IMR-90 (cell line): ENCODE results near the gene CD209. TPM values are rescaled to one million over a fixed set of nuclear protein-coding genes. Genes with fewer than 3 reads are reported as not detected.

Experiments
- ATAC-seq: fragments of 200-7000 bp; cut with Tn5 transposase; 2 replicates; pipeline ENCODE4 v1.9.1; 2020; ENCODE audit warnings: low read depth, mild to moderate bottlenecking, moderate library complexity
- BruUV-seq: library from RNA; stranded (reverse); fragments of 400-500 nt; replicated peaks from 2 replicates; lab custom pipeline; 2021; lab: Mats Ljungman, UMichigan
- CTCF ChIA-PET: fragments of 300-600 bp; formaldehyde crosslinking; extraction: SDS; loops from one replicate; lab custom pipeline; 2021; ENCODE audit warnings: antibody characterized with exemption; lab: Yijun Ruan, JAX
- POLR2A ChIA-PET: fragments of 300-600 bp; sonication (Branson Sonifier 250); formaldehyde crosslinking; loops from one replicate; lab custom pipeline; 2022; ENCODE audit warnings: antibody characterized with exemption; ENCODE audit not compliant: unreplicated experiment; lab: Charles Lee
- DNase-seq: peaks from one replicate; pipeline ENCODE4 v3.0.0; 2013
- H2AFZ ChIP-seq: replicated peaks from 2 replicates; pipeline ENCODE3; 2013; ENCODE audit warnings: low read length, mild to moderate bottlenecking; ENCODE audit not compliant: poor library complexity
- H2AK5ac ChIP-seq: 2 replicates; pipeline ENCODE4 v1.6.1; 2013; ENCODE audit warnings: low read depth, low read length, inconsistent platforms
- H2AK9ac ChIP-seq: replicated peaks from 2 replicates; pipeline ENCODE3; 2013; ENCODE audit warnings: mild to moderate bottlenecking, low read depth, low read length, moderate library complexity; ENCODE audit not compliant: poor library complexity
- H2BK120ac ChIP-seq: 2 replicates; pipeline ENCODE4 v1.6.1; 2013; ENCODE audit warnings: low read depth, low read length, inconsistent platforms
- H2BK15ac ChIP-seq: 3 replicates; pipeline ENCODE4 v1.6.1; 2013; ENCODE audit warnings: low read depth, low read length, inconsistent platforms
- H2BK20ac ChIP-seq: 2 replicates; pipeline ENCODE4 v1.6.1; 2013; ENCODE audit warnings: low read depth, mild to moderate bottlenecking, inconsistent platforms, low read length, moderate library complexity
- H2BK5ac ChIP-seq: 2 replicates; pipeline ENCODE4 v1.6.1; 2013; ENCODE audit warnings: mild to moderate bottlenecking, low read depth, low read length, inconsistent platforms; ENCODE audit not compliant: poor library complexity, severe bottlenecking
- H3K14ac ChIP-seq: replicated peaks from 2 replicates; pipeline ENCODE4 v1.6.1; 2013; ENCODE audit warnings: low read depth, low read length, inconsistent platforms
- H3K18ac ChIP-seq: 2 replicates; pipeline ENCODE4 v1.6.1; 2013; ENCODE audit warnings: low read depth, low read length, control low read depth
- H3K23ac ChIP-seq: 2 replicates; pipeline ENCODE4 v1.6.1; 2013; ENCODE audit warnings: low read depth, low read length, inconsistent platforms
- H3K27ac ChIP-seq: 2 replicates; pipeline ENCODE4 v1.5.1; 2013; ENCODE audit warnings: mild to moderate bottlenecking, control low read depth, low read length; ENCODE audit not compliant: insufficient read depth
- H3K27me3 ChIP-seq: 2 replicates; pipeline ENCODE4 v1.6.1; 2013; ENCODE audit warnings: low read length; ENCODE audit not compliant: control insufficient read depth, insufficient read depth
- H3K36me3 ChIP-seq: 2 replicates; pipeline ENCODE4 v1.6.1; 2013; ENCODE audit warnings: low read length, mixed read lengths; ENCODE audit not compliant: control insufficient read depth, insufficient read depth
- H3K4ac ChIP-seq: 2 replicates; pipeline ENCODE4 v1.6.1; 2013; ENCODE audit warnings: low read depth, low read length, inconsistent platforms
- H3K4me1 ChIP-seq: 2 replicates; pipeline ENCODE4 v1.6.1; 2013; ENCODE audit warnings: low read length, mixed read lengths; ENCODE audit not compliant: control insufficient read depth, insufficient read depth
- H3K4me2 ChIP-seq: 2 replicates; pipeline ENCODE4 v1.6.1; 2013; ENCODE audit warnings: low read depth, mild to moderate bottlenecking, control low read depth, low read length, moderate library complexity
- H3K4me3 ChIP-seq: 2 replicates; pipeline ENCODE4 v1.5.1; 2013; ENCODE audit warnings: low read depth, mild to moderate bottlenecking, control low read depth, low read length, moderate library complexity; ENCODE audit not compliant: insufficient read depth
- H3K56ac ChIP-seq: 2 replicates; pipeline ENCODE4 v1.6.1; 2013; ENCODE audit warnings: low read length, inconsistent platforms; ENCODE audit not compliant: insufficient read depth; ENCODE audit errors: extremely low read depth
- H3K79me1 ChIP-seq, 2 experiments: 2 replicates each; pipeline ENCODE4 v1.6.1; 2013; ENCODE audit warnings: low read length in 2 of 2, inconsistent platforms in 1 of 2, low read depth in 1 of 2
- H3K9ac ChIP-seq: 2 replicates; pipeline ENCODE4 v1.6.1; 2013; ENCODE audit warnings: low read depth, low read length, control low read depth
- H3K9me1 ChIP-seq: 2 replicates; pipeline ENCODE4 v1.6.1; 2013; ENCODE audit warnings: low read length, inconsistent platforms; ENCODE audit not compliant: insufficient read depth
- H3K9me3 ChIP-seq: 2 replicates; pipeline ENCODE4 v1.6.1; 2013; ENCODE audit warnings: low read length; ENCODE audit not compliant: control insufficient read depth, insufficient read depth
- H4K20me1 ChIP-seq: 2 replicates; pipeline ENCODE4 v1.6.1; 2013; ENCODE audit warnings: low read length, inconsistent platforms; ENCODE audit not compliant: insufficient read depth
- H4K5ac ChIP-seq: 2 replicates; pipeline ENCODE4 v1.6.1; 2013; ENCODE audit warnings: mild to moderate bottlenecking, low read depth, low read length, control low read depth
- H4K8ac ChIP-seq, 2 experiments: 2 replicates each; pipeline ENCODE4 v1.6.1; 2013; ENCODE audit warnings: low read depth in 2 of 2, low read length in 2 of 2, control low read depth in 1 of 2, inconsistent platforms in 1 of 2
- H4K91ac ChIP-seq: 2 replicates; pipeline ENCODE4 v1.6.1; 2013; ENCODE audit warnings: low read depth, low read length, inconsistent platforms; ENCODE audit not compliant: insufficient read depth
- BHLHE40 ChIP-seq: fragments of 150-350 bp; IDR thresholded peaks from 2 replicates; pipeline ENCODE4 v1.6.1; 2016; ENCODE audit warnings: mild to moderate bottlenecking, low read depth, low read length
- CEBPB ChIP-seq: IDR thresholded peaks from 2 replicates; pipeline ENCODE4 v1.6.1; 2012; ENCODE audit warnings: low read depth, low read length, improper control_type of control experiment
- CHD1 ChIP-seq: IDR thresholded peaks from 2 replicates; pipeline ENCODE4 v1.6.1; 2012; ENCODE audit warnings: low read depth, low read length, improper control_type of control experiment
- CTCF ChIP-seq: conservative IDR thresholded peaks from 2 replicates; pipeline ENCODE4 v1.5.1; 2012; ENCODE audit warnings: mild to moderate bottlenecking, low read depth, low read length, improper control_type of control experiment
- ELK1 ChIP-seq: fragments of 150-350 bp; IDR thresholded peaks from 2 replicates; pipeline ENCODE4 v1.6.1; 2016; ENCODE audit warnings: low read depth, mild to moderate bottlenecking, low read length, moderate library complexity, borderline replicate concordance
- FOS ChIP-seq: fragments of 150-350 bp; IDR thresholded peaks from 2 replicates; pipeline ENCODE4 v1.6.1; 2016; ENCODE audit warnings: low read depth, low read length
- MAFK ChIP-seq: IDR thresholded peaks from 2 replicates; pipeline ENCODE4 v1.6.1; 2012; ENCODE audit warnings: low read depth, low read length, improper control_type of control experiment
- MAZ ChIP-seq: IDR thresholded peaks from 2 replicates; pipeline ENCODE4 v1.6.1; 2012; ENCODE audit warnings: low read depth, mild to moderate bottlenecking, low read length, improper control_type of control experiment, moderate library complexity, borderline replicate concordance
- MXI1 ChIP-seq: IDR thresholded peaks from 2 replicates; pipeline ENCODE4 v1.6.1; 2012; ENCODE audit warnings: low read depth, mild to moderate bottlenecking, low read length, moderate library complexity, borderline replicate concordance
- NFE2L2 ChIP-seq: fragments of 150-350 bp; IDR thresholded peaks from 2 replicates; pipeline ENCODE4 v1.6.1; 2016; ENCODE audit warnings: low read depth, mild to moderate bottlenecking, low read length
- POLR2A ChIP-seq: IDR thresholded peaks from 2 replicates; pipeline ENCODE4 v1.6.1; 2012; ENCODE audit warnings: mild to moderate bottlenecking, low read depth, low read length
- RAD21 ChIP-seq: IDR thresholded peaks from 2 replicates; pipeline ENCODE4 v1.6.1; 2012; ENCODE audit warnings: low read length, improper control_type of control experiment
- RCOR1 ChIP-seq: IDR thresholded peaks from 2 replicates; pipeline ENCODE4 v1.6.1; 2012; ENCODE audit warnings: mild to moderate bottlenecking, low read length, improper control_type of control experiment; ENCODE audit not compliant: insufficient replicate concordance
- RFX5 ChIP-seq: IDR thresholded peaks from 2 replicates; pipeline ENCODE4 v1.8.0; 2012; ENCODE audit warnings: low read depth, mild to moderate bottlenecking, low read length, moderate library complexity
- SMC3 ChIP-seq: fragments of 150-350 bp; IDR thresholded peaks from 2 replicates; pipeline ENCODE4 v1.6.1; 2016; ENCODE audit warnings: low read depth, mild to moderate bottlenecking, antibody characterized with exemption, low read length, moderate library complexity
- USF2 ChIP-seq: fragments of 150-350 bp; IDR thresholded peaks from 2 replicates; pipeline ENCODE4 v1.6.1; 2017; ENCODE audit warnings: mild to moderate bottlenecking, antibody characterized with exemption, low read length, low read depth
- WGBS, 2 experiments: methylation state at CpG; one replicate each; pipeline versions ENCODE4 v1.1.5 to v1.1.7; 2013; ENCODE audit warnings: missing lambda C conversion rate in 2 of 2; ENCODE audit not compliant: insufficient read length in 1 of 2; ENCODE audit errors: extremely low coverage in 2 of 2; 5-methylcytosine and 5-hydroxymethylcytosine counted together
- dilution Hi-C: fragments of 300-500 bp; cut with HindIII; formaldehyde crosslinking; loops from one replicate; pipeline ENCODE4 v1.14.3; 2018; ENCODE audit warnings: low sequenced_read_pairs; ENCODE audit not compliant: unreplicated experiment
- in situ Hi-C: fragments of 300-500 bp; cut with MboI; formaldehyde crosslinking; loops from 3 replicates; pipeline ENCODE4 v1.14.3; 2019; ENCODE audit warnings: low sequenced_read_pairs, inconsistent platforms, mixed read lengths
- intact Hi-C: fragments of 100-400 bp; cut with micrococcal nuclease; formaldehyde crosslinking; loops from 2 replicates; pipeline ENCODE4 v1.10.0; 2022
- polyA plus RNA-seq, 3 experiments: library from polyadenylated mRNA; depleted of rRNA; stranded (reverse); fragments of >200 nt; gene quantifications; 2 replicates each; pipeline ENCODE4 v1.2.3, GENCODE V29; 2012; ENCODE audit warnings: low replicate concordance in 1 of 3
- total RNA-seq: library from RNA; depleted of rRNA; stranded (reverse); fragments of >200 nt; gene quantifications from 2 replicates; pipeline ENCODE4 v1.2.3, GENCODE V29; 2012

Gene CD209
- total and polyA plus RNA-seq, 2 of the 4 experiments (the other 2 are of a cell fraction), result not detected

- Histone ChIP-seq H3K27me3 (peaks cover 10% of the 10 kb centered on the region), H2AK9ac (no peak overlapping the region), H4K8ac (no peak overlapping the region), H3K4me1 (no peaks in the 10 kb centered on the region), H3K9me1 (no peaks in the 10 kb centered on the region), H4K5ac (no peak overlapping the region), H3K9me3 (no peaks in the 10 kb centered on the region), H2BK5ac (no peak overlapping the region), H3K4ac (no peak overlapping the region), H3K56ac (no peak overlapping the region), H2BK15ac (no peak overlapping the region), H3K4me2 (no peak overlapping the region), H3K23ac (no peak overlapping the region), H4K20me1 (no peaks in the 10 kb centered on the region), H3K79me1 (no peaks in the 10 kb centered on the region), H2BK20ac (no peak overlapping the region), H3K18ac (no peak overlapping the region), H4K91ac (no peak overlapping the region), H2AFZ (no peak overlapping the region), H3K27ac (no peak overlapping the region), H3K9ac (no peak overlapping the region), H3K4me3 (no peak overlapping the region), H2AK5ac (no peak overlapping the region), H2BK120ac (no peak overlapping the region), H3K36me3 (no peaks in the 10 kb centered on the region), H3K14ac (no peak overlapping the region)
- TF ChIP-seq MXI1, result no peak
- TF ChIP-seq MAFK, result no peak
- no peak for TF ChIP-seq MAZ
- TF ChIP-seq FOS, result no peak
- no peak for TF ChIP-seq ELK1
- TF ChIP-seq RFX5, result no peak
- no peak for TF ChIP-seq CEBPB
- no peak for TF ChIP-seq CHD1
- TF ChIP-seq USF2, result no peak
- TF ChIP-seq SMC3, result no peak
- TF ChIP-seq RAD21, result no peak
- no peak for TF ChIP-seq NFE2L2
- no peak for TF ChIP-seq RCOR1
- TF ChIP-seq CTCF, result no peak
- no peak for TF ChIP-seq BHLHE40
- TF ChIP-seq POLR2A, result no peak
- ChIA-PET CTCF (no interaction called here), POLR2A (no interaction called here)
- BruUV-seq, result no TSS peak
- DNase-seq (no peak), ATAC-seq (no peak)
- dilution Hi-C loops, result no loop called here
- WGBS, 2 experiments, result no CpG with 5 or more reads among the region's 4 CpGs
- in situ Hi-C loops, result no loop called here
- intact Hi-C loops, result no loop called here
Observed at GRCh38 chr19:7767487-7767886, 20.2 kb upstream of the CD209 start.
